SK-N-MC (cell line): ENCODE data around the gene RHOT1.

Experiments used
- DNase-seq: peaks from one replicate; pipeline ENCODE4 v3.0.0-alpha.2; 2011; ENCODE audit warnings: low read depth, low spot score
- H3K27ac ChIP-seq: fragments of 200-600 bp; sonication (generic); 2 replicates; pipeline ENCODE4 v1.5.1; 2016; ENCODE audit warnings: mixed run types
- H3K36me3 ChIP-seq: fragments of 200-600 bp; sonication (generic); 2 replicates; pipeline ENCODE4 v1.6.1; 2017; ENCODE audit warnings: antibody characterized with exemption, low read length, mixed read lengths; ENCODE audit not compliant: insufficient read depth
- H3K4me3 ChIP-seq: fragments of 200-600 bp; sonication (generic); 2 replicates; pipeline ENCODE4 v1.5.1; 2016
- H3K9ac ChIP-seq: fragments of 200-600 bp; sonication (generic); 2 replicates; pipeline ENCODE4 v1.8.0; 2017; ENCODE audit warnings: mixed run types, mixed read lengths; ENCODE audit not compliant: insufficient read length
- H3K9me3 ChIP-seq: fragments of 200-600 bp; sonication (generic); 2 replicates; pipeline ENCODE4 v1.6.1; 2017; ENCODE audit warnings: low read depth, mild to moderate bottlenecking, antibody characterized with exemption, low read length, moderate library complexity, mixed read lengths
- EZH2 ChIP-seq: fragments of 200-600 bp; sonication (generic); IDR thresholded peaks from one replicate; pipeline ENCODE4 v1.6.1; 2017; ENCODE audit warnings: antibody characterized with exemption
- FOXP2 ChIP-seq: optimal IDR thresholded peaks from 2 replicates; pipeline ENCODE3; 2011; ENCODE audit warnings: mild to moderate bottlenecking, moderate library complexity; ENCODE audit not compliant: insufficient read depth; ENCODE audit errors: extremely low read length, control extremely low read depth
- POLR2AphosphoS5 ChIP-seq: IDR thresholded peaks from 2 replicates; pipeline ENCODE4 v1.6.1; 2012; ENCODE audit warnings: mild to moderate bottlenecking, low read depth, low read length, borderline replicate concordance

Gene RHOT1

GRCh38 chr17:32191306-32191705, 49.0 kb downstream of the RHOT1 start:
- TF ChIP-seq POLR2AphosphoS5 (no peak), FOXP2 (no peak), EZH2 (no peak)
- DNase-seq = no peak
- H3K27ac ChIP-seq = peak overlapping the region; percentile 16; the same call in 1 of the 2 replicates
- H3K9ac ChIP-seq = no peak overlapping the region
- H3K36me3 ChIP-seq = peaks cover 25% of the 10 kb centered on the region
- no peaks in the 10 kb centered on the region for H3K9me3 ChIP-seq
- no peak overlapping the region for H3K4me3 ChIP-seq

- Histone ChIP-seq H3K27ac (no peak overlapping the region; the same call in 1 of the 2 replicates), H3K4me3 (no peak overlapping the region), H3K9me3 (no peaks in the 10 kb centered on the region), H3K36me3 (peaks cover 28% of the 10 kb centered on the region), H3K9ac (no peak overlapping the region)
- no peak for TF ChIP-seq POLR2AphosphoS5
- TF ChIP-seq EZH2 = no peak
- TF ChIP-seq FOXP2 = no peak
- DNase-seq = no peak
Observed at GRCh38 chr17:32192379-32192778, 50.1 kb downstream of the RHOT1 start.

GRCh38 chr17:32197987-32198386, 55.7 kb downstream of the RHOT1 start:
- H3K36me3 ChIP-seq = peaks cover 54% of the 10 kb centered on the region
- no peak overlapping the region for H3K9ac ChIP-seq
- DNase-seq = no peak
- no peak overlapping the region for H3K4me3 ChIP-seq
- no peak for TF ChIP-seq POLR2AphosphoS5
- TF ChIP-seq FOXP2 = no peak
- no peak for TF ChIP-seq EZH2
- no peak overlapping the region for H3K27ac ChIP-seq
- no peaks in the 10 kb centered on the region for H3K9me3 ChIP-seq

- DNase-seq = no peak
- H3K36me3 ChIP-seq = peaks cover 45% of the 10 kb centered on the region
- no peaks in the 10 kb centered on the region for H3K9me3 ChIP-seq
- TF ChIP-seq EZH2 (no peak), FOXP2 (no peak), POLR2AphosphoS5 (no peak)
- no peak overlapping the region for H3K9ac ChIP-seq
- H3K4me3 ChIP-seq = no peak overlapping the region
- 0 out of 2 replicates have a peak overlapping the region, but pooled peaks have one; percentile 16 for H3K27ac ChIP-seq
Observed at GRCh38 chr17:32206861-32207260, 64.6 kb downstream of the RHOT1 start.

- Histone ChIP-seq H3K4me3 (no peak overlapping the region), H3K36me3 (peaks cover 42% of the 10 kb centered on the region), H3K9me3 (no peaks in the 10 kb centered on the region), H3K9ac (no peak overlapping the region), H3K27ac (no peak overlapping the region)
- DNase-seq = no peak
- TF ChIP-seq FOXP2 (no peak), POLR2AphosphoS5 (no peak), EZH2 (no peak)
Observed at GRCh38 chr17:32208436-32208835, 66.1 kb downstream of the RHOT1 start.

- Histone ChIP-seq H3K27ac (no peak overlapping the region), H3K4me3 (no peak overlapping the region), H3K9ac (no peak overlapping the region), H3K36me3 (peaks cover 46% of the 10 kb centered on the region), H3K9me3 (no peaks in the 10 kb centered on the region)
- no peak for DNase-seq
- no peak for TF ChIP-seq EZH2
- no peak for TF ChIP-seq POLR2AphosphoS5
- no peak for TF ChIP-seq FOXP2
Observed at GRCh38 chr17:32209608-32210007, 67.3 kb downstream of the RHOT1 start.

GRCh38 chr17:32211671-32212070, 69.4 kb downstream of the RHOT1 start:
- DNase-seq = no peak

GRCh38 chr17:32215696-32216095, 73.4 kb downstream of the RHOT1 start:
- no peak overlapping the region for H3K27ac ChIP-seq
- no peaks in the 10 kb centered on the region for H3K9me3 ChIP-seq
- H3K9ac ChIP-seq = no peak overlapping the region
- DNase-seq = no peak
- no peak overlapping the region for H3K4me3 ChIP-seq
- no peak for TF ChIP-seq POLR2AphosphoS5
- TF ChIP-seq EZH2 = no peak
- TF ChIP-seq FOXP2 = no peak
- H3K36me3 ChIP-seq = peaks cover 18% of the 10 kb centered on the region

More at GRCh38 chr17:32211671-32212070, 69.4 kb downstream of the RHOT1 start:
- no peak overlapping the region for H3K4me3 ChIP-seq
- no peak overlapping the region for H3K27ac ChIP-seq
- H3K9ac ChIP-seq = no peak overlapping the region
- no peak for TF ChIP-seq EZH2
- peaks cover 46% of the 10 kb centered on the region for H3K36me3 ChIP-seq
- H3K9me3 ChIP-seq = no peaks in the 10 kb centered on the region

GRCh38 chr17:32222621-32223020, 80.3 kb downstream of the RHOT1 start:
- no peak overlapping the region for H3K4me3 ChIP-seq
- H3K27ac ChIP-seq = no peak overlapping the region
- no peaks in the 10 kb centered on the region for H3K36me3 ChIP-seq
- TF ChIP-seq FOXP2 (no peak), EZH2 (no peak), POLR2AphosphoS5 (no peak)
- DNase-seq = no peak
- no peak overlapping the region for H3K9ac ChIP-seq
- H3K9me3 ChIP-seq = no peaks in the 10 kb centered on the region

- Histone ChIP-seq H3K36me3 (no peaks in the 10 kb centered on the region), H3K9ac (no peak overlapping the region), H3K9me3 (no peaks in the 10 kb centered on the region), H3K27ac (no peak overlapping the region), H3K4me3 (no peak overlapping the region)
- TF ChIP-seq EZH2 = no peak
- TF ChIP-seq FOXP2 = no peak
- TF ChIP-seq POLR2AphosphoS5 = no peak
- no peak for DNase-seq
Observed at GRCh38 chr17:32223703-32224102, 81.4 kb downstream of the RHOT1 start.
